Epithelial cell of esophagus (primary cell): Measurements from ENCODE around the gene RGN.
"Not testable (repeated sequence)": the region's sequence is repeated elsewhere in the genome, so short reads cannot be mapped to it uniquely, and the experiment has no call there.

Experiments used
- DNase-seq: peaks from one replicate; pipeline ENCODE4 v3.0.0; 2010; ENCODE audit warnings: low read depth
- H3K4me3 ChIP-seq: 2 replicates; pipeline ENCODE4 v1.5.1; 2011; ENCODE audit warnings: mild to moderate bottlenecking, low read length, control low read depth
- CTCF ChIP-seq: IDR thresholded peaks from 2 replicates; pipeline ENCODE4 v1.5.1; 2011; ENCODE audit warnings: low read depth, mild to moderate bottlenecking, low read length, control low read depth, inconsistent platforms; ENCODE audit not compliant: insufficient read depth; ENCODE audit errors: missing control alignments

The RGN gene

GRCh38 chrX:47093860-47094259 is 15.6 kb downstream of the RGN start:
- no peak for TF ChIP-seq CTCF
- no peak overlapping the region for H3K4me3 ChIP-seq

DNA sequence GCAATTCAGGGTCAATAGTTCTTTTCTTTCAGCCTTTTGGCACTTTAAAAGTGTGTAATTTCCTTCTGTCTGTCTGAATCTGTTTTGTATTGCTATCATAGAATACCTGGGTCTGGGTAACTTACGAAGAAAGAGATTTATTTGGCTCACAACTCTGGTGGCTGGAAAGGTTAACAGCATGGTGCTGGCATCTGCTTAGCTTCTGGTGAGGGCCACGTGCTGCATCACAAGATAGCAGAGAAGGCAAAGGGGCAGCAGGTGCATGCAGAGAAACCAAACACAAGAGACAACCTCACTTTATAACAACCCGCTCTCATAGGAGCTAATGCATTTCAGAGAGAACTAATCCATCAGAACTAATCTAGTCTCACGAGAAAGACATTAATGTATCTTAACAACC is 18.8 kb downstream of the RGN start:
- H3K4me3 ChIP-seq, result no peak overlapping the region
- no peak for DNase-seq
- no peak for TF ChIP-seq CTCF

More at GRCh38 chrX:47093860-47094259, 15.6 kb downstream of the RGN start:
- DNase-seq, result no peak

DNA sequence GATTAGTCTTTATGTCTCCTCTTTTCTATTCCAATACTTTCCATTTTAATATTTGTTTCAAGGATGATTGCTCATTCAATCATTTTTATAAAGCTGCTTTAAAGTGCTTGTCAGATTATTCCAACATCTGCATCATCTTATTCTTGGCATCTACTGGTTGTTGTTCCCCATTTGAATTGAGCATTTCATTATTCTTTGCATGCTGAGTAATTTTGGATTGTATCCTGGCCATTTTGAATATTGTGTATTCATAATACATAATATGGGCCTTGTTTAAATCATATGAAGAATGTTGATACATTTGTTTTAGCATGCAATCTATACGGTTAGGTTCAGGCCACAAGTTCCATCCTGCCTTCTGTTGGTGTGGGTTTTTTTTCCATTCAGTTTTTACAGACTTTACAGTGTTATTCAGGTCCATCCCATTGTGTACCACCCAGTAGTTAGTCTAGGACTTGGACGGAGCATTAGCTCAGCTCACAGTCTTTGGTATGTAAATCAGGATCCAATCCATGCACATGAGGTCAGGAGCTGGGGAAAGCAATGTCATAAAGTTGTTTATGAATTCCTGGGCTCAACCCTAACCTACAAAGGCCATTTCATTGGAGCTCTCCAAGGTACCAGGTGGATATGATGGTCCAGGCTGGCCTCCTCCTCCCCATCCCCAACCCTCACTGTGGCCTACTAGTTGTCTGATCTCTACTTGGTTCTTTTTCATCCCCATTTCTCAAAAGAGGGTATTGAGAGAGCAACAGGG is 20.3 kb downstream of the RGN start:
- no peak for TF ChIP-seq CTCF
- DNase-seq, result no peak
- no peak overlapping the region for H3K4me3 ChIP-seq

- no peak for DNase-seq
- no peak for TF ChIP-seq CTCF
- no peak overlapping the region for H3K4me3 ChIP-seq
These were observed 23.0 kb downstream of the RGN start for GRCh38 chrX:47101206-47101605.

GRCh38 chrX:47110936-47111615 is 32.8 kb downstream of the RGN start:
- not testable (repeated sequence) for DNase-seq, H3K4me3 ChIP-seq

DNA sequence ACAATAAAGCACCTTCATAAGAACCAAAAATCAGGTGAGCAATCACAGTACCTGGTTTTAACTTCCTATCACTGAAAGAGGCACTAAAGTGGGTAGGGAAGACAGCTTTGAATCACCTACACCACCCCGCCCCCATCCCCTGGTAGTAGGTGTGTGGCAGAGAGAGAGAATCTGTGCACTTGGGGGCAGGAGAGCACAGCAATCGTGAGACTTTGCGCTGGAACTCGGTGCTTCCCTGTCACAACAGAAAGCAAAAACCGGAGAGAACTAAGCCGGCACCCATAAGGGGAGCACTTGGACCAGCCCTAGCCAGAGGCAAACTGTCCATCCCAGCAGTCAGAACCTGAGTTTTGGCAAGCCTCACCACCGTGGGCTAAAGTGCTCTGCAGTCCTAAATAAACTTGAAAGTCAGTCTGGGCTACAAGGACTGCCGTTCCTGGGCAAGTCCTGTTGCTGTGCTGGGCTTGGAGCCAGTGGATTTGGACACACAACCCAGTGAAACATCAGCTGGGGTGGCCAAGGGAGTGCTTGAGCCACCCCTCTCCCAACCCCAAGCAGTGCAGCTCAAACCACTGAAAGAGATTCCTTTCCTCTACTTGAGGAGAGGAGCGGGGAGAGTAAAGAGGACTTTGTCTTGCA is 34.2 kb downstream of the RGN start:
- peak; percentile 8 for DNase-seq

DNA sequence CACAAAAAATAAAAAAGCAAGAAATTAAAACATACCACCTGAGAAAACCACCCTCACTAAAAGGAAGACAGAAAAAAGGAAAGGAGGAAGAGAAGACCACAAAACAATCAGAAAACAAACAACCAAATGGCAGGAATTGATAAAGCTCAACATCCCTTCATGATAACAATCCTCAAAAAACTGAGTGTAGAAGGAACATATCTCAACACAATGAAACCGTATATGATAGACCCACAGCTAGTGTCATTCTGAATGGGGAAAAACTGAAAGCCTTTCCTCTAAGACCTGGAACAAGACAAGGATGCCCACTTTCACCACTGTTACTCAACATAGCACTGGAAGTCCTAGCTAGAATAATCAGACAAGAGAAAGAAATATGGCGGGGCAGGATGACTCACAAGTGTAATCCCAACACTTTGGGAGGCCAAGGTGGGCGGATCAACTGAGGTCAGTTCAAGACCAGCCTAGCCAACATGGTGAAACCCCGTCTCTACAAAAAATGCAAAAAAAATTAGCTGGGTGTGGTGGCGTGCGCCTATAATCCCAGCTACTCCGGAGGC is 38.4 kb downstream of the RGN start:
- not testable (repeated sequence) for H3K4me3 ChIP-seq, DNase-seq

More for the DNA sequence above, 34.2 kb downstream of the RGN start:
- H3K4me3 ChIP-seq, result no peak overlapping the region
- TF ChIP-seq CTCF, result no peak

DNA sequence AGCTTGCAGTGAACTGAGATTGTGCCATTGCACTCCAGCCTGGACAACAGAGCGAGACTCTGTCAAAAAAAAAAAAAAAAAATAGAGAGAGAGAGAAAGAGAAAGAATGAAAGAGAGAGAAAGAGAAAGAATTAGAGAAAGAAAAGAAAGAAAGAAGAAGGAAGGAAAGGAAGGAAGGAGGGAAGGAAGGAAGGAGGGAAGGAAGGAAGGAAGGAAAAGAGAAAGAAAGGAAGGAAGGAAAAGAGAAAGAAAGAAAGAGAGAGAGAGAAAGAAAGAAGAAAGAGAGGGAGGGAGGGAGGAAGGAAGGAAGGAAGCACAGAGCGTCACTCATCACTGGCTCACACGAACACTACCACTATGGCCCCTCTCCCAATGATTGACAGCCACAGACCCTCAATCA is 46.2 kb downstream of the RGN start:
- DNase-seq, H3K4me3 ChIP-seq: not testable (repeated sequence)
